H1 (cell line): ENCODE data around the gene CHSY1.

Source experiments
- BACH1 ChIP-seq: IDR thresholded peaks from 2 replicates; pipeline ENCODE4 v1.6.1; 2012; ENCODE audit warnings: low read length, improper control_type of control experiment
- BRCA1 ChIP-seq: IDR thresholded peaks from 2 replicates; pipeline ENCODE4 v1.6.1; 2012; ENCODE audit warnings: low read depth, low read length, improper control_type of control experiment
- POLR2A ChIP-seq, 2 experiments: IDR thresholded peaks; 1 replicate in 1 of 2; 2 replicates in 1 of 2; pipeline ENCODE4 v1.6.1; 2011; ENCODE audit warnings: low read depth in 2 of 2, low read length in 2 of 2, mild to moderate bottlenecking in 2 of 2; ENCODE audit errors: control extremely low read depth in 1 of 2
- SP1 ChIP-seq: IDR thresholded peaks from 2 replicates; pipeline ENCODE4 v1.6.1; 2011; ENCODE audit warnings: low read depth, low read length
- SP2 ChIP-seq: IDR thresholded peaks from 2 replicates; pipeline ENCODE4 v1.6.1; 2012; ENCODE audit warnings: mild to moderate bottlenecking, low read length, inconsistent platforms
- TAF1 ChIP-seq: IDR thresholded peaks from 2 replicates; pipeline ENCODE4 v1.6.1; 2011; ENCODE audit warnings: mild to moderate bottlenecking, low read depth, low read length
- TEAD4 ChIP-seq: IDR thresholded peaks from 2 replicates; pipeline ENCODE4 v1.6.1; 2012; ENCODE audit warnings: low read depth, low read length, inconsistent platforms, mixed read lengths
- TF ChIP-seq, protein P1 (sequence below), 3 experiments: IDR thresholded peaks; 1 replicate in 2 of 3; 2 replicates in 1 of 3; pipeline versions ENCODE4 v1.5.1 to v1.6.1; 2011; ENCODE audit warnings: low read length in 3 of 3, mild to moderate bottlenecking in 3 of 3, inconsistent platforms in 2 of 3, low read depth in 1 of 3, moderate library complexity in 1 of 3; ENCODE audit not compliant: insufficient read depth in 1 of 3; ENCODE audit errors: control extremely low read depth in 1 of 3
- TF ChIP-seq, protein P2 (sequence below): IDR thresholded peaks from 2 replicates; pipeline ENCODE4 v1.6.1; 2012; ENCODE audit warnings: inconsistent platforms

DNA sequence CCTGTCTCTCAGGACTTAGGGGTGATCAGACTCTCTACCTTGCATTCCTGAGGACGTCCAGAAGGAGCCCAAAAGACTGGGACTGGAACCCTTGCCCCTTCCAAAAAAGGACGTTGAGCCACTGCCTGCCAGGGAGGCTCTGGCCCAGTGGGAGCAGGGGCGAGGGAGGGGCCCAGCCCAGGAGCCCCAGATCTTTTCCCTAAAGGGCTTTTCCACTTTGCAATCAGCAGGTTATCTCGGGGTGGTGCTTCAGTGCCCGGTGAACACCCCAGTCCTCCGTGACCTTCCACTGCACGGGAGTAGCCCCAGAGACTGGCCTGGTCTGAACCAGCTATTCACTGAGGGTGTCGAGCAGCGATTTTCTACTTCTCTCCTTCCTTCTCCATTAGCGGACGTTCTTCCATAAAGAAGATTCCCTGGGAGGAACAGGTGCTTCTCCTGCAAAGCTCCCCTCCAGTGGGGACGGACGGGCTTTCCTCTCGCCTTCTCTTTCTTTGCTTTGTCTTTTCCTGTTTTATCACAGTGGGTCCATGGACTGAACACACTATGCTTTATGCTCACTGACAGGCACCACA lies 113.7 kb downstream of the CHSY1 start:
- TF ChIP-seq TAF1 (no peak), BACH1 (no peak), POLR2A (IDR thresholded peaks at IDR 0.05; ENCODE audit: control extremely low read depth in 1 of 2, low read depth in 2 of 2, low read length in 2 of 2) (no peak), TEAD4 (no peak), SP2 (no peak), SP1 (no peak), BRCA1 (no peak)
- TF ChIP-seq, protein P1, sequence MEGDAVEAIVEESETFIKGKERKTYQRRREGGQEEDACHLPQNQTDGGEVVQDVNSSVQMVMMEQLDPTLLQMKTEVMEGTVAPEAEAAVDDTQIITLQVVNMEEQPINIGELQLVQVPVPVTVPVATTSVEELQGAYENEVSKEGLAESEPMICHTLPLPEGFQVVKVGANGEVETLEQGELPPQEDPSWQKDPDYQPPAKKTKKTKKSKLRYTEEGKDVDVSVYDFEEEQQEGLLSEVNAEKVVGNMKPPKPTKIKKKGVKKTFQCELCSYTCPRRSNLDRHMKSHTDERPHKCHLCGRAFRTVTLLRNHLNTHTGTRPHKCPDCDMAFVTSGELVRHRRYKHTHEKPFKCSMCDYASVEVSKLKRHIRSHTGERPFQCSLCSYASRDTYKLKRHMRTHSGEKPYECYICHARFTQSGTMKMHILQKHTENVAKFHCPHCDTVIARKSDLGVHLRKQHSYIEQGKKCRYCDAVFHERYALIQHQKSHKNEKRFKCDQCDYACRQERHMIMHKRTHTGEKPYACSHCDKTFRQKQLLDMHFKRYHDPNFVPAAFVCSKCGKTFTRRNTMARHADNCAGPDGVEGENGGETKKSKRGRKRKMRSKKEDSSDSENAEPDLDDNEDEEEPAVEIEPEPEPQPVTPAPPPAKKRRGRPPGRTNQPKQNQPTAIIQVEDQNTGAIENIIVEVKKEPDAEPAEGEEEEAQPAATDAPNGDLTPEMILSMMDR (IDR thresholded peaks at IDR 0.05; ENCODE audit: control extremely low read depth in 1 of 3, insufficient read depth in 1 of 3, low read depth in 1 of 3, low read length in 3 of 3): no peak
- TF ChIP-seq, protein P2, sequence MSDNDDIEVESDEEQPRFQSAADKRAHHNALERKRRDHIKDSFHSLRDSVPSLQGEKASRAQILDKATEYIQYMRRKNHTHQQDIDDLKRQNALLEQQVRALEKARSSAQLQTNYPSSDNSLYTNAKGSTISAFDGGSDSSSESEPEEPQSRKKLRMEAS: no peak
